Sigmoid colon (tissue), 7 donors: Measurements from ENCODE around the gene OR51I2. TPM values are rescaled to one million over a fixed set of nuclear protein-coding genes. Genes with fewer than 3 reads are reported as not detected.

Source experiments
- DNase-seq: peaks from one replicate; pipeline ENCODE4 v3.0.0-alpha.2; 2019
- H3K27ac ChIP-seq, 4 donors: fragments of 200-600 bp; sonication (generic); one replicate each; pipeline ENCODE4 v1.5.1; 2016 to 2019; ENCODE audit warnings: mild to moderate bottlenecking in 1 of 4
- H3K27me3 ChIP-seq, 3 donors: fragments of 200-600 bp; sonication (generic); one replicate each; pipeline ENCODE4 v1.5.1; 2019; ENCODE audit warnings: mild to moderate bottlenecking in 1 of 3
- H3K36me3 ChIP-seq, 4 donors: fragments of 200-600 bp; sonication (generic); one replicate each; pipeline ENCODE4 v1.5.1; 2016 to 2019
- H3K4me1 ChIP-seq, 4 donors: fragments of 200-600 bp; sonication (generic); one replicate each; pipeline ENCODE4 v1.5.1; 2017 to 2019
- H3K4me3 ChIP-seq, 4 donors: fragments of 200-600 bp; sonication (generic); one replicate each; pipeline ENCODE4 v1.5.1; 2017 to 2019; ENCODE audit warnings: mild to moderate bottlenecking in 2 of 4, moderate library complexity in 1 of 4
- H3K9me3 ChIP-seq, 4 donors: fragments of 200-600 bp in 3 of 4; sonication (generic) in 3 of 4; one replicate each; pipeline versions ENCODE4 v1.5.1 to v1.6.1; 2013 to 2019
- EP300 ChIP-seq, 4 donors: sonication (generic); formaldehyde crosslinking; IDR thresholded peaks; one replicate each; pipeline ENCODE4 v1.6.1; 2017; ENCODE audit warnings: antibody characterized with exemption in 4 of 4
- POLR2A ChIP-seq, 2 donors: fragments of 450-650 bp; IDR thresholded peaks; one replicate each; pipeline ENCODE4 v1.6.1; 2016; ENCODE audit warnings: antibody characterized with exemption in 2 of 2, mild to moderate bottlenecking in 2 of 2, moderate library complexity in 2 of 2
- POLR2AphosphoS5 ChIP-seq, 4 donors: sonication (generic); formaldehyde crosslinking; IDR thresholded peaks; one replicate each; pipeline ENCODE4 v1.6.1; 2017; ENCODE audit warnings: antibody characterized with exemption in 4 of 4
- WGBS, 2 donors: extraction: QIAGEN DNeasy Blood & Tissue Kit; methylation state at CpG; one replicate each; pipeline ENCODE4 v1.1.7; 2013; 5-methylcytosine and 5-hydroxymethylcytosine counted together
- intact Hi-C: fragments of 100-400 bp; cut with DNase I; formaldehyde crosslinking; loops from one replicate; pipeline ENCODE4 v1.15.1; 2023
- polyA plus RNA-seq, 3 donors: library from polyadenylated mRNA; stranded (reverse); fragments of 200-250 nt; gene quantifications; one replicate each; pipeline ENCODE4 v1.2.3, GENCODE V29; 2013
- total RNA-seq, 4 donors: library from RNA; depleted of rRNA; stranded (reverse); fragments of >200 nt; gene quantifications; one replicate each; pipeline ENCODE4 v1.1.0, GENCODE V29; 2016
- TF ChIP-seq, protein P1 (sequence below), 4 experiments: fragments of 450-650 bp in 3 of 4; fragments of 200-600 bp in 1 of 4; IDR thresholded peaks; one replicate each; pipeline ENCODE4 v1.5.1; 2016 to 2019; ENCODE audit warnings: antibody characterized with exemption in 4 of 4, mild to moderate bottlenecking in 3 of 4, moderate library complexity in 2 of 4
- donor health status: healthy with polysubstance abuse.
- donor health status: Bipolar disorder and iron deficiency.
- donor health status: healthy.

OR51I2 gene
- total and polyA plus RNA-seq, 7 donors = not detected

GRCh38 chr11:5505363-5506048, 56.4 kb downstream of the OR51I2 start:
- TF ChIP-seq POLR2AphosphoS5 (IDR thresholded peaks at IDR 0.05) (no peak), POLR2A (IDR thresholded peaks at IDR 0.05) (no peak), EP300 (IDR thresholded peaks at IDR 0.05) (no peak)
- TF ChIP-seq, protein P1, sequence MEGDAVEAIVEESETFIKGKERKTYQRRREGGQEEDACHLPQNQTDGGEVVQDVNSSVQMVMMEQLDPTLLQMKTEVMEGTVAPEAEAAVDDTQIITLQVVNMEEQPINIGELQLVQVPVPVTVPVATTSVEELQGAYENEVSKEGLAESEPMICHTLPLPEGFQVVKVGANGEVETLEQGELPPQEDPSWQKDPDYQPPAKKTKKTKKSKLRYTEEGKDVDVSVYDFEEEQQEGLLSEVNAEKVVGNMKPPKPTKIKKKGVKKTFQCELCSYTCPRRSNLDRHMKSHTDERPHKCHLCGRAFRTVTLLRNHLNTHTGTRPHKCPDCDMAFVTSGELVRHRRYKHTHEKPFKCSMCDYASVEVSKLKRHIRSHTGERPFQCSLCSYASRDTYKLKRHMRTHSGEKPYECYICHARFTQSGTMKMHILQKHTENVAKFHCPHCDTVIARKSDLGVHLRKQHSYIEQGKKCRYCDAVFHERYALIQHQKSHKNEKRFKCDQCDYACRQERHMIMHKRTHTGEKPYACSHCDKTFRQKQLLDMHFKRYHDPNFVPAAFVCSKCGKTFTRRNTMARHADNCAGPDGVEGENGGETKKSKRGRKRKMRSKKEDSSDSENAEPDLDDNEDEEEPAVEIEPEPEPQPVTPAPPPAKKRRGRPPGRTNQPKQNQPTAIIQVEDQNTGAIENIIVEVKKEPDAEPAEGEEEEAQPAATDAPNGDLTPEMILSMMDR (IDR thresholded peaks at IDR 0.05) = no peak
- 85 to 91% methylated on average over 9 of the region's 9 CpGs for WGBS, 2 donors
- no peaks in the 10 kb centered on the region for H3K9me3 ChIP-seq

More at GRCh38 chr11:5505363-5506048, 56.4 kb downstream of the OR51I2 start:
- no peak overlapping the region for H3K4me3 ChIP-seq
- no peaks in the 10 kb centered on the region for H3K36me3 ChIP-seq
- no peaks in the 10 kb centered on the region for H3K27me3 ChIP-seq
- intact Hi-C loops = no loop called here
- no peak for DNase-seq
- no peaks in the 10 kb centered on the region for H3K4me1 ChIP-seq
- no peak overlapping the region for H3K27ac ChIP-seq

Other genes starting within 250 kb of the OR51I2 start
- not detected for gene OR51V1, start 248.6 kb upstream of the OR51I2 start, total RNA-seq
- not detected for gene OR51V1, start 248.6 kb upstream of the OR51I2 start, polyA plus RNA-seq
- gene HBB, start 222.3 kb upstream of the OR51I2 start, total RNA-seq = 10 to 100 TPM in 1 of 4 donors, 1 to 10 TPM in 3; 2.5 to 57.3 (median 5.8) TPM
- gene HBB, start 222.3 kb upstream of the OR51I2 start, polyA plus RNA-seq = 1 to 10 TPM in 2 of 3 donors, not detected in 1; 1.6 to 3.3 TPM
- gene HBD, start 214.8 kb upstream of the OR51I2 start, total RNA-seq = not detected
- not detected for gene HBD, start 214.8 kb upstream of the OR51I2 start, polyA plus RNA-seq
- not detected for gene HBG1, start 199.5 kb upstream of the OR51I2 start, total RNA-seq
- gene HBG1, start 199.5 kb upstream of the OR51I2 start, polyA plus RNA-seq = not detected
- not detected for gene HBG2, start 194.5 kb upstream of the OR51I2 start, total RNA-seq
- gene HBG2, start 194.5 kb upstream of the OR51I2 start, polyA plus RNA-seq = not detected
- not detected for gene HBE1, start 179.4 kb upstream of the OR51I2 start, total RNA-seq
- not detected for gene HBE1, start 179.4 kb upstream of the OR51I2 start, polyA plus RNA-seq
- gene OR51B4, start 147.4 kb upstream of the OR51I2 start, total RNA-seq = not detected
- not detected for gene OR51B4, start 147.4 kb upstream of the OR51I2 start, polyA plus RNA-seq
- 1 to 10 TPM in 1 of 4 donors, under 1 TPM in 1, not detected in 2; 0.66 to 1.1 TPM for gene OR51B2, start 125.0 kb upstream of the OR51I2 start, total RNA-seq
- not detected for gene OR51B2, start 125.0 kb upstream of the OR51I2 start, polyA plus RNA-seq
- gene OR51B5, start 105.8 kb upstream of the OR51I2 start, total RNA-seq = 1 to 10 TPM in 1 of 4 donors, not detected in 3; 1.3 TPM
- gene OR51B5, start 105.8 kb upstream of the OR51I2 start, polyA plus RNA-seq = not detected
- not detected for gene OR51B6, start 97.8 kb upstream of the OR51I2 start, total RNA-seq
- not detected for gene OR51B6, start 97.8 kb upstream of the OR51I2 start, polyA plus RNA-seq
- not detected for gene OR51M1, start 65.5 kb upstream of the OR51I2 start, total RNA-seq
- gene OR51M1, start 65.5 kb upstream of the OR51I2 start, polyA plus RNA-seq = under 1 TPM in 1 of 3 donors, not detected in 2; under 0.01 TPM
- not detected for gene OR51Q1, start 27.2 kb upstream of the OR51I2 start, total RNA-seq
- not detected for gene OR51Q1, start 27.2 kb upstream of the OR51I2 start, polyA plus RNA-seq
- gene OR51I1, start 7.8 kb upstream of the OR51I2 start, total RNA-seq = 1 to 10 TPM in 1 of 4 donors, not detected in 3; 2.2 TPM
- not detected for gene OR51I1, start 7.8 kb upstream of the OR51I2 start, polyA plus RNA-seq
- gene OR52D1, start 39.4 kb downstream of the OR51I2 start, total RNA-seq = not detected
- gene OR52D1, start 39.4 kb downstream of the OR51I2 start, polyA plus RNA-seq = not detected
- gene UBQLN3, start 60.6 kb downstream of the OR51I2 start, total RNA-seq = 1 to 10 TPM in 2 of 4 donors, under 1 TPM in 1, not detected in 1; 0.71 to 1.2 (median 1.1) TPM
- gene UBQLN3, start 60.6 kb downstream of the OR51I2 start, polyA plus RNA-seq = not detected
- 1 to 10 TPM in 1 of 4 donors, under 1 TPM in 3; 0.36 to 1.7 (median 0.60) TPM for gene UBQLNL, start 67.4 kb downstream of the OR51I2 start, total RNA-seq
- under 1 TPM in 1 of 3 donors, not detected in 2; 0.34 TPM for gene UBQLNL, start 67.4 kb downstream of the OR51I2 start, polyA plus RNA-seq
- 1 to 10 TPM in 3 of 4 donors, not detected in 1; 1.5 to 3.0 (median 1.6) TPM for gene OR52H1, start 99.2 kb downstream of the OR51I2 start, total RNA-seq
- gene OR52H1, start 99.2 kb downstream of the OR51I2 start, polyA plus RNA-seq = under 1 TPM in 1 of 3 donors, not detected in 2; 0.09 TPM
- not detected for gene OR52B6, start 131.6 kb downstream of the OR51I2 start, total RNA-seq
- gene OR52B6, start 131.6 kb downstream of the OR51I2 start, polyA plus RNA-seq = under 1 TPM in 1 of 3 donors, not detected in 2; 0.07 TPM
- 1 to 10 TPM; 3.5 to 5.5 (median 4.8) TPM for gene TRIM6, start 147.3 kb downstream of the OR51I2 start, total RNA-seq
- 1 to 10 TPM in 2 of 3 donors, under 1 TPM in 1; 0.60 to 1.2 (median 1.0) TPM for gene TRIM6, start 147.3 kb downstream of the OR51I2 start, polyA plus RNA-seq
- 10 to 100 TPM in 1 of 4 donors, 1 to 10 TPM in 3; 3.5 to 10.2 (median 7.3) TPM for gene TRIM34, start 175.7 kb downstream of the OR51I2 start, total RNA-seq
- 1 to 10 TPM; 3.6 to 9.1 (median 7.4) TPM for gene TRIM34, start 175.7 kb downstream of the OR51I2 start, polyA plus RNA-seq
- 10 to 100 TPM; 11.7 to 29.9 (median 14.3) TPM for gene TRIM5, start 235.8 kb downstream of the OR51I2 start, total RNA-seq
- gene TRIM5, start 235.8 kb downstream of the OR51I2 start, polyA plus RNA-seq = 10 to 100 TPM in 1 of 3 donors, 1 to 10 TPM in 2; 5.4 to 12.4 (median 7.2) TPM
- gene TRIM22, start 240.5 kb downstream of the OR51I2 start, total RNA-seq = 10 to 100 TPM; 21.1 to 64.8 (median 40.5) TPM
- 100 to 1,000 TPM in 1 of 3 donors, 1 to 10 TPM in 2; 6.6 to 106 (median 7.9) TPM for gene TRIM22, start 240.5 kb downstream of the OR51I2 start, polyA plus RNA-seq